CD4-positive, alpha-beta T cell (primary cell): ENCODE results near the gene GPRIN1. TPM values are rescaled to one million over a fixed set of nuclear protein-coding genes. Genes with fewer than 3 reads are reported as not detected.

Source experiments
- ATAC-seq: fragments of 200-7000 bp; cut with Tn5 transposase; one replicate; pipeline ENCODE4 v1.10.0; 2022; ENCODE audit warnings: mild to moderate bottlenecking; ENCODE audit not compliant: poor library complexity
- CTCF ChIA-PET: fragments of 350-600 bp; sonication (Branson Sonifier 250); formaldehyde crosslinking; loops from one replicate; lab custom pipeline; 2021; ENCODE audit warnings: antibody characterized with exemption, inconsistent platforms; lab: Charles Lee
- POLR2A ChIA-PET: fragments of 350-600 bp; sonication (Branson Sonifier 250); formaldehyde crosslinking; loops from one replicate; lab custom pipeline; 2021; ENCODE audit warnings: antibody characterized with exemption, inconsistent platforms; lab: Charles Lee
- DNase-seq, 14 experiments: peaks; one replicate each; pipeline ENCODE4 v3.0.0-alpha.2; 2013 to 2020; ENCODE audit warnings: mixed read lengths in 2 of 14
- H3K27ac ChIP-seq, 2 donors: one replicate each; pipeline versions ENCODE4 v1.5.1 to v1.7.0; 2013; ENCODE audit warnings: low read length in 2 of 2, low read depth in 1 of 2, mild to moderate bottlenecking in 1 of 2
- H3K27me3 ChIP-seq, 2 experiments: 1 replicate in 1 of 2; 2 replicates in 1 of 2; pipeline versions ENCODE4 v1.6.1 to v1.7.0; 2013; ENCODE audit warnings: low read length in 2 of 2, control low read depth in 1 of 2, mild to moderate bottlenecking in 1 of 2, moderate library complexity in 1 of 2; ENCODE audit not compliant: insufficient read depth in 2 of 2, control insufficient read depth in 1 of 2
- H3K36me3 ChIP-seq: one replicate; pipeline ENCODE4 v1.6.1; 2013; ENCODE audit warnings: low read length, control low read depth; ENCODE audit not compliant: insufficient read depth
- H3K4me1 ChIP-seq: one replicate; pipeline ENCODE4 v1.6.1; 2013; ENCODE audit warnings: low read length, control low read depth; ENCODE audit not compliant: insufficient read depth
- H3K4me3 ChIP-seq: one replicate; pipeline ENCODE4 v1.5.1; 2013; ENCODE audit warnings: mild to moderate bottlenecking, low read length, moderate library complexity
- H3K9me3 ChIP-seq, 2 experiments: 1 replicate in 1 of 2; 2 replicates in 1 of 2; pipeline versions ENCODE4 v1.6.1 to v1.7.0; 2013; ENCODE audit warnings: low read length in 2 of 2, mild to moderate bottlenecking in 2 of 2, control low read depth in 1 of 2, moderate library complexity in 1 of 2; ENCODE audit not compliant: control insufficient read depth in 1 of 2, insufficient read depth in 1 of 2
- H3K27ac Mint-ChIP-seq: one replicate; pipeline ENCODE4 v1.8.0; 2020; ENCODE audit warnings: mixed read lengths
- H3K27me3 Mint-ChIP-seq: one replicate; pipeline ENCODE4 v1.8.0; 2021; ENCODE audit warnings: mixed read lengths
- H3K36me3 Mint-ChIP-seq: one replicate; pipeline ENCODE4 v1.8.0; 2021; ENCODE audit warnings: low read depth, mixed read lengths
- H3K4me1 Mint-ChIP-seq: one replicate; pipeline ENCODE4 v1.8.0; 2021; ENCODE audit warnings: low read depth, mixed read lengths
- H3K4me3 Mint-ChIP-seq: one replicate; pipeline ENCODE4 v1.8.0; 2020; ENCODE audit warnings: mild to moderate bottlenecking, mixed read lengths
- H3K9me3 Mint-ChIP-seq: one replicate; pipeline ENCODE4 v1.8.0; 2020; ENCODE audit warnings: mixed read lengths
- intact Hi-C, 2 experiments: fragments of 100-400 bp; cut with DNase I in 1 of 2; cut with micrococcal nuclease in 1 of 2; formaldehyde crosslinking; loops; one replicate each; pipeline versions ENCODE4 v1.15.1 to v1.9.0; 2023 to 2025; cut with DNase I, micrococcal nuclease
- total RNA-seq, 174 experiments: library from RNA in 2 of 174; stranded (reverse) in 2 of 174; gene quantifications; one replicate each; pipeline ENCODE4 v1.2.3 and lab custom pipeline; 2021 to 2026
- TF ChIP-seq, protein P1 (sequence below): fragments of 200-600 bp; IDR thresholded peaks from one replicate; pipeline ENCODE4 v1.8.0; 2022; ENCODE audit warnings: antibody characterized with exemption, mild to moderate bottlenecking

Gene GPRIN1
- total RNA-seq, 2 experiments from 2014 or later = 0.22 to 0.36 TPM

DNA sequence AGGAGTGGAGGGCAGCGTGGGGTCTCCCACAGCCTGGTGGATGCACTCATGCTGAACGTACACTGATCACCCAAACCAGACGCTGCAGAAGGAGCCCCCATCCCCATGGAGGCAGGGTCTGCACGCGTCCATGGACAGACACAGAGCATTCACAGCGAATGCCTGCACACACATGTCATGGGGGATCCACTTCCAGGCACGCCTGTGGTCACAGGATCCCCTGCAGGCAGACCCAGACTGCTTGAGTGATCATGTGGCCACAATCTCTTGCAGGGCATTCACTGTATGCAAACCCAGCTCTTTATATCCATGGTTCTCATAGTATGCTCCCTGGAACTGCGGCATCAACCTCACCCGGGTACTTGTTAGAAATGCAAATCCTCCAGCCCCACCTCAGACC is 15.0 kb upstream of the GPRIN1 start:
- Mint-ChIP-seq H3K4me1 (peaks cover 7% of the 10 kb centered on the region), H3K27ac (no peak overlapping the region), H3K4me3 (no peak overlapping the region), H3K27me3 (peaks cover 80% of the 10 kb centered on the region), H3K36me3 (no peaks in the 10 kb centered on the region), H3K9me3 (no peaks in the 10 kb centered on the region)
- ATAC-seq (no peak), DNase-seq (no peak)
- H3K4me1 ChIP-seq = peaks cover 16% of the 10 kb centered on the region
- no peak overlapping the region for H3K27ac ChIP-seq
- H3K9me3 ChIP-seq = peaks cover 0 to 30% of the 10 kb centered on the region in 2 experiments
- intact Hi-C loops = no loop called here
- H3K36me3 ChIP-seq = no peaks in the 10 kb centered on the region
- TF ChIP-seq, protein P1, sequence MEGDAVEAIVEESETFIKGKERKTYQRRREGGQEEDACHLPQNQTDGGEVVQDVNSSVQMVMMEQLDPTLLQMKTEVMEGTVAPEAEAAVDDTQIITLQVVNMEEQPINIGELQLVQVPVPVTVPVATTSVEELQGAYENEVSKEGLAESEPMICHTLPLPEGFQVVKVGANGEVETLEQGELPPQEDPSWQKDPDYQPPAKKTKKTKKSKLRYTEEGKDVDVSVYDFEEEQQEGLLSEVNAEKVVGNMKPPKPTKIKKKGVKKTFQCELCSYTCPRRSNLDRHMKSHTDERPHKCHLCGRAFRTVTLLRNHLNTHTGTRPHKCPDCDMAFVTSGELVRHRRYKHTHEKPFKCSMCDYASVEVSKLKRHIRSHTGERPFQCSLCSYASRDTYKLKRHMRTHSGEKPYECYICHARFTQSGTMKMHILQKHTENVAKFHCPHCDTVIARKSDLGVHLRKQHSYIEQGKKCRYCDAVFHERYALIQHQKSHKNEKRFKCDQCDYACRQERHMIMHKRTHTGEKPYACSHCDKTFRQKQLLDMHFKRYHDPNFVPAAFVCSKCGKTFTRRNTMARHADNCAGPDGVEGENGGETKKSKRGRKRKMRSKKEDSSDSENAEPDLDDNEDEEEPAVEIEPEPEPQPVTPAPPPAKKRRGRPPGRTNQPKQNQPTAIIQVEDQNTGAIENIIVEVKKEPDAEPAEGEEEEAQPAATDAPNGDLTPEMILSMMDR = no peak
- POLR2A ChIA-PET = no interaction called here
- CTCF ChIA-PET = no interaction called here
- H3K4me3 ChIP-seq = no peak overlapping the region
- peaks cover 49 to 54% of the 10 kb centered on the region in 2 experiments for H3K27me3 ChIP-seq

DNA sequence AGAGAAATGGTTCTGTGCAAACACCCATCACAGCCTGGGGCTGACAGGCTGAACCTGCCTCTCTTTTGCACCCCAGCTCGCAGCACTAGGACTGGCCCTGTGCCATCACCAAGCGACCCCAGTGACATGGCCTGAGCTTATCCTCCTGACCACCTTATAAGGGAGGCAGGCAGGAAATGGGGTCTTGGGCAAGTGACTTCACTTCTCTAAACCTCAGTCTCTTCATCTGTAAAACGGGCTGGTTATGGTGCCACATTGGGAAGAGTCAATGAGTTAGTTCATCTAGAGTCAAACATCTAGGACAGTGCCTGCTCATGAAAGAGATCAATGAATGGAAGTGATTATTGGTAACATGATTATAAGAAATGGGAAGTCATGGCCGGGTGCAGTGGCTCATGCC is 14.2 kb upstream of the GPRIN1 start:
- Histone ChIP-seq H3K27me3 (peaks cover 49 to 54% of the 10 kb centered on the region in 2 experiments), H3K4me1 (peaks cover 17% of the 10 kb centered on the region), H3K36me3 (no peaks in the 10 kb centered on the region), H3K4me3 (no peak overlapping the region), H3K9me3 (peaks cover 0 to 30% of the 10 kb centered on the region in 2 experiments), H3K27ac (no peak overlapping the region)
- TF ChIP-seq, protein P1 = no peak
- H3K36me3 Mint-ChIP-seq = no peaks in the 10 kb centered on the region
- no peak overlapping the region for H3K4me3 Mint-ChIP-seq
- intact Hi-C loops = no loop called here
- H3K9me3 Mint-ChIP-seq = no peaks in the 10 kb centered on the region
- ChIA-PET CTCF (no interaction called here), POLR2A (no interaction called here)
- ATAC-seq (no peak), DNase-seq (no peak)
- H3K4me1 Mint-ChIP-seq = peaks cover 13% of the 10 kb centered on the region
- H3K27me3 Mint-ChIP-seq = peaks cover 77% of the 10 kb centered on the region
- no peak overlapping the region for H3K27ac Mint-ChIP-seq

DNA sequence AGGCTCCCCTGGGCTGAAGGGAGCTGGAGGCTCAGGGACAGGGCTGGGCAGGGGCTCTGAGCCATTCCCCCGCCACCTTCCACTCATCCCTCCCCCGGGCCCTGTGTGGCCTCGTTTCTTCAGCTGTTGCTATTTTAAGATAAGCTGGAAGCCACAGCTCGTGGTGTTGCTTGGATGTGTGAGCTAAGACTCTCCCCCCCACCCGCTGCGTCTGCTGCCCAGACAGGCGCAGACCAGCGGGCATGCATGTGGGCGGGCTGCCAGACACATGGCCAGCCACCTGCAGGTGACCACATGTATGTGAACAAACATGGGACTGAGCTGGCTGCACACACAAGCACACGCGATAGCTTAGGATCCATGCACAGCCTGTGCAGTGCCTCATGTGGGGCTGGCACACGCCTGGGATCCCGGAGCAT is 11.7 kb upstream of the GPRIN1 start:
- Mint-ChIP-seq H3K36me3 (no peaks in the 10 kb centered on the region), H3K4me1 (peaks cover 21% of the 10 kb centered on the region), H3K27ac (no peak overlapping the region), H3K9me3 (no peaks in the 10 kb centered on the region), H3K4me3 (no peak overlapping the region), H3K27me3 (peaks cover 77% of the 10 kb centered on the region)
- ATAC-seq (no peak), DNase-seq (no peak)
- peaks cover 0 to 32% of the 10 kb centered on the region in 2 experiments for H3K9me3 ChIP-seq
- H3K27ac ChIP-seq = no peak overlapping the region
- intact Hi-C loops = no loop called here
- peaks cover 23% of the 10 kb centered on the region for H3K4me1 ChIP-seq
- no peaks in the 10 kb centered on the region for H3K36me3 ChIP-seq
- ChIA-PET CTCF (interaction anchor here (1.2 kb wide), 1 partner anchor 205 kb away, joined by 3 read pairs; the partner anchor contains the start of gene CLTB), POLR2A (interaction anchor here (0.6 to 1.2 kb wide), 2 partner anchors 9 to 208 kb away, joined by 3 read pairs; partner anchors contain the start of genes EIF4E1B and SNCB)
- TF ChIP-seq, protein P1 = no peak
- H3K27me3 ChIP-seq = peaks cover 52 to 56% of the 10 kb centered on the region in 2 experiments
- H3K4me3 ChIP-seq = no peak overlapping the region
